ENCODE results near the gene ACTA2.

The ACTA2 gene

GRCh38 chr10:88920198-88920597 lies 32.4 kb downstream of the ACTA2 start:
- no peak for DNase-seq (ENCODE audit: low spot score)

- DNase-seq (ENCODE audit: low spot score), result no peak
Measured at GRCh38 chr10:88919041-88919440, 33.5 kb downstream of the ACTA2 start.

GRCh38 chr10:88918191-88918905 lies 34.2 kb downstream of the ACTA2 start:
- no peak for DNase-seq (ENCODE audit: low spot score)

- DNase-seq (ENCODE audit: low spot score), result no peak
Measured at GRCh38 chr10:88916986-88917385, 35.6 kb downstream of the ACTA2 start.

GRCh38 chr10:88916231-88916630 lies 36.3 kb downstream of the ACTA2 start:
- no peak for DNase-seq (ENCODE audit: low spot score)

- DNase-seq (ENCODE audit: low spot score), result no peak
Measured at GRCh38 chr10:88915781-88916180, 36.8 kb downstream of the ACTA2 start.

GRCh38 chr10:88913788-88914187 lies 38.8 kb downstream of the ACTA2 start:
- DNase-seq (ENCODE audit: low spot score), result no peak

GRCh38 chr10:88913127-88913526 lies 39.4 kb downstream of the ACTA2 start:
- no peak for DNase-seq (ENCODE audit: low spot score)

GRCh38 chr10:88911851-88912250 lies 40.7 kb downstream of the ACTA2 start:
- no peak for DNase-seq (ENCODE audit: low spot score)

GRCh38 chr10:88911116-88911515 lies 41.5 kb downstream of the ACTA2 start:
- DNase-seq (ENCODE audit: low spot score), result no peak

- no peak for DNase-seq (ENCODE audit: low spot score)
Measured at GRCh38 chr10:88908194-88908593, 44.4 kb downstream of the ACTA2 start.

- DNase-seq (ENCODE audit: low spot score), result no peak
Measured at GRCh38 chr10:88906921-88907320, 45.7 kb downstream of the ACTA2 start.

GRCh38 chr10:88903715-88904114 lies 48.9 kb downstream of the ACTA2 start:
- no peak for DNase-seq (ENCODE audit: low spot score)

GRCh38 chr10:88901984-88902789 lies 50.4 kb downstream of the ACTA2 start:
- no peak for DNase-seq (ENCODE audit: low spot score)

GRCh38 chr10:88901206-88901983 lies 51.2 kb downstream of the ACTA2 start:
- peak; percentile 71 for DNase-seq (ENCODE audit: low spot score)

- no peak for DNase-seq (ENCODE audit: low spot score)
Measured at GRCh38 chr10:88899886-88900285, 52.7 kb downstream of the ACTA2 start.

- DNase-seq (ENCODE audit: low spot score), result peak; percentile 12
Measured at GRCh38 chr10:88898727-88899126, 53.8 kb downstream of the ACTA2 start.

- DNase-seq (ENCODE audit: low spot score), result no peak
Measured at GRCh38 chr10:88896994-88897853, 55.3 kb downstream of the ACTA2 start.

- no peak for DNase-seq (ENCODE audit: low spot score)
Measured at GRCh38 chr10:88896372-88896993, 56.1 kb downstream of the ACTA2 start.

- no peak for DNase-seq (ENCODE audit: low spot score)
Measured at GRCh38 chr10:88895250-88895649, 57.3 kb downstream of the ACTA2 start.

GRCh38 chr10:88893611-88894010 lies 59.0 kb downstream of the ACTA2 start:
- DNase-seq (ENCODE audit: low spot score), result no peak

Data from NAMALWA (cell line).